Transverse colon (tissue), 4 donors: ENCODE measurements around the gene PPCS. TPM values are rescaled to one million over a fixed set of nuclear protein-coding genes. Genes with fewer than 3 reads are reported as not detected.

ENCODE experiments used
- DNase-seq: peaks from one replicate; pipeline ENCODE4 v3.0.0-alpha.2; 2019
- H3K27ac ChIP-seq, 4 donors: fragments of 200-600 bp; sonication (generic); 2 replicates each; pipeline ENCODE4 v1.5.1; 2016 to 2018; ENCODE audit warnings: inconsistent platforms in 4 of 4
- H3K27me3 ChIP-seq: fragments of 200-600 bp; sonication (generic); 2 replicates; pipeline ENCODE4 v1.5.1; 2017; ENCODE audit warnings: inconsistent platforms
- H3K36me3 ChIP-seq, 4 donors: fragments of 200-600 bp; sonication (generic); 2 replicates each; pipeline ENCODE4 v1.5.1; 2017 to 2019; ENCODE audit warnings: inconsistent platforms in 4 of 4
- H3K4me1 ChIP-seq, 4 donors: fragments of 200-600 bp; sonication (generic); 2 replicates each; pipeline ENCODE4 v1.5.1; 2017 to 2020; ENCODE audit warnings: inconsistent platforms in 4 of 4
- H3K4me3 ChIP-seq, 4 donors: fragments of 200-600 bp; sonication (generic); 1 replicate in 1 of 4; 2 replicates in 3 of 4; pipeline versions ENCODE4 v1.5.1 to v1.6.1; 2017 to 2019; ENCODE audit warnings: inconsistent platforms in 4 of 4
- H3K9me3 ChIP-seq, 2 donors: fragments of 200-600 bp; sonication (generic); 2 replicates each; pipeline ENCODE4 v1.5.1; 2017 to 2019; ENCODE audit warnings: inconsistent platforms in 2 of 2
- EP300 ChIP-seq: sonication (generic); formaldehyde crosslinking; IDR thresholded peaks from one replicate; pipeline ENCODE4 v1.6.1; 2017; ENCODE audit warnings: antibody characterized with exemption, low read depth
- POLR2A ChIP-seq: fragments of 450-650 bp; IDR thresholded peaks from one replicate; pipeline ENCODE4 v1.6.1; 2016; ENCODE audit warnings: antibody characterized with exemption, mild to moderate bottlenecking, moderate library complexity
- POLR2AphosphoS5 ChIP-seq, 3 donors: sonication (generic); formaldehyde crosslinking; IDR thresholded peaks; one replicate each; pipeline ENCODE4 v1.6.1; 2016; ENCODE audit warnings: antibody characterized with exemption in 3 of 3
- WGBS, 2 donors: methylation state at CpG; one replicate each; pipeline ENCODE4 v1.1.5; 2018; ENCODE audit warnings: low coverage in 1 of 2; 5-methylcytosine and 5-hydroxymethylcytosine counted together
- in situ Hi-C, 4 donors: fragments of 200-750 bp; cut with MboI; loops; one replicate each; pipeline versions ENCODE4 v1.15.0 to v1.15.1; 2017; ENCODE audit warnings: low sequenced_read_pairs in 3 of 4, low pct_ligation_motif_present in 1 of 4, low pct_unique_long_range_greater_than_20kb in 1 of 4
- intact Hi-C: fragments of 100-400 bp; cut with DNase I; formaldehyde crosslinking; loops from one replicate; pipeline ENCODE4 v1.15.1; 2023; ENCODE audit warnings: low total_unique reads
- total RNA-seq, 4 donors: library from RNA; depleted of rRNA; stranded (reverse); fragments of >200 nt; gene quantifications; one replicate each; pipeline ENCODE4 v1.1.0, GENCODE V29; 2016
- TF ChIP-seq, protein P1 (sequence below), 5 experiments: fragments of 200-600 bp in 3 of 5; fragments of 450-650 bp in 2 of 5; sonication (generic) in 3 of 5; IDR thresholded peaks; 1 replicate in 2 of 5; 2 replicates in 3 of 5; pipeline ENCODE4 v1.5.1; 2016 to 2017; ENCODE audit warnings: antibody characterized with exemption in 5 of 5, inconsistent platforms in 3 of 5, mild to moderate bottlenecking in 2 of 5, moderate library complexity in 1 of 5

Gene PPCS
- total RNA-seq, 4 donors from 2014 or later = 14.3 to 105 (median 57.6) TPM

DNA sequence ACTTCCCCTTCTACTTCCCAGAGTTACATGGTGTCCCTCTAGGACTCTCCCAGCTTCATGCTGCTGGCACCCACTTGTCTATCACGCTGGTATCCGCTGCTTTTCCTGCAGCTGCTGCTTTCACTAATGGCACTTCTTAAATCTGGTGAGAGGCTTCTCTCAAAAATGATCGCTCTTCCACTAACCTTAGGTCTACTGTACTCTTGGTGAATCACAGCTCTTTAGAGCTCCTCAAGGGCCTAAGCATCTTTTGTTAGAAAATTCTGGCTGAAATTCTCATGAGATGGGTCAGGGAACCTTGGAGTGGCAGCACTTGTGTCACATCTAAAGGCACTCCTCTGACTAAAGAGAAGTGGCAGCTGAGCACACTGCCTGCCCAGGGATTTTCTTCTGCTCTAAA, 32.7 kb upstream of the PPCS start:
- H3K4me3 ChIP-seq = no peak overlapping the region
- WGBS, 2 donors = 84 to 94% methylated on average over 3 of the region's 3 CpGs
- TF ChIP-seq POLR2AphosphoS5 (IDR thresholded peaks at IDR 0.05) (no peak), EP300 (no peak), POLR2A (no peak)
- TF ChIP-seq, protein P1, sequence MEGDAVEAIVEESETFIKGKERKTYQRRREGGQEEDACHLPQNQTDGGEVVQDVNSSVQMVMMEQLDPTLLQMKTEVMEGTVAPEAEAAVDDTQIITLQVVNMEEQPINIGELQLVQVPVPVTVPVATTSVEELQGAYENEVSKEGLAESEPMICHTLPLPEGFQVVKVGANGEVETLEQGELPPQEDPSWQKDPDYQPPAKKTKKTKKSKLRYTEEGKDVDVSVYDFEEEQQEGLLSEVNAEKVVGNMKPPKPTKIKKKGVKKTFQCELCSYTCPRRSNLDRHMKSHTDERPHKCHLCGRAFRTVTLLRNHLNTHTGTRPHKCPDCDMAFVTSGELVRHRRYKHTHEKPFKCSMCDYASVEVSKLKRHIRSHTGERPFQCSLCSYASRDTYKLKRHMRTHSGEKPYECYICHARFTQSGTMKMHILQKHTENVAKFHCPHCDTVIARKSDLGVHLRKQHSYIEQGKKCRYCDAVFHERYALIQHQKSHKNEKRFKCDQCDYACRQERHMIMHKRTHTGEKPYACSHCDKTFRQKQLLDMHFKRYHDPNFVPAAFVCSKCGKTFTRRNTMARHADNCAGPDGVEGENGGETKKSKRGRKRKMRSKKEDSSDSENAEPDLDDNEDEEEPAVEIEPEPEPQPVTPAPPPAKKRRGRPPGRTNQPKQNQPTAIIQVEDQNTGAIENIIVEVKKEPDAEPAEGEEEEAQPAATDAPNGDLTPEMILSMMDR (IDR thresholded peaks at IDR 0.05) = no peak
- H3K4me1 ChIP-seq = peaks cover 0 to 20% (median 11%) of the 10 kb centered on the region in 4 donors
- no peaks in the 10 kb centered on the region for H3K27me3 ChIP-seq
- DNase-seq = no peak
- in situ Hi-C loops (no loop called here), intact Hi-C loops (no loop called here)
- H3K9me3 ChIP-seq = no peaks in the 10 kb centered on the region
- H3K27ac ChIP-seq = no peak overlapping the region
- H3K36me3 ChIP-seq = no peaks in the 10 kb centered on the region

- intact Hi-C loops = no loop called here
- H3K4me3 ChIP-seq = no peak overlapping the region
- WGBS, 2 donors = 86 to 92% methylated on average over 4 of the region's 4 CpGs
- no peak overlapping the region for H3K27ac ChIP-seq
- H3K36me3 ChIP-seq = no peaks in the 10 kb centered on the region
- H3K4me1 ChIP-seq = peaks cover 0 to 18% (median 10%) of the 10 kb centered on the region in 4 donors
- in situ Hi-C loops = no loop called here
- no peak for TF ChIP-seq EP300
- TF ChIP-seq, protein P1 (IDR thresholded peaks at IDR 0.05) = no peak
- no peak for TF ChIP-seq POLR2A
- TF ChIP-seq POLR2AphosphoS5 (IDR thresholded peaks at IDR 0.05) = no peak
- no peaks in the 10 kb centered on the region for H3K27me3 ChIP-seq
- no peak for DNase-seq
- H3K9me3 ChIP-seq = no peaks in the 10 kb centered on the region
Observed at GRCh38 chr1:42424201-42424600, 32.1 kb upstream of the PPCS start.

GRCh38 chr1:42427240-42427639, 29.1 kb upstream of the PPCS start:
- TF ChIP-seq, protein P1 (IDR thresholded peaks at IDR 0.05) = no peak
- TF ChIP-seq EP300 = no peak
- no peak for TF ChIP-seq POLR2AphosphoS5 (IDR thresholded peaks at IDR 0.05)
- TF ChIP-seq POLR2A = no peak
- Histone ChIP-seq H3K9me3 (no peaks in the 10 kb centered on the region), H3K27me3 (no peaks in the 10 kb centered on the region), H3K36me3 (no peaks in the 10 kb centered on the region), H3K4me1 (peaks cover 1 to 22% (median 9%) of the 10 kb centered on the region in 4 donors), H3K4me3 (no peak overlapping the region), H3K27ac (no peak overlapping the region)
- intact Hi-C loops = no loop called here
- in situ Hi-C loops = no loop called here
- WGBS, 2 donors = 73 to 100% methylated on average over 4 of the region's 4 CpGs
- no peak for DNase-seq

- Histone ChIP-seq H3K36me3 (no peaks in the 10 kb centered on the region), H3K9me3 (no peaks in the 10 kb centered on the region), H3K4me3 (no peak overlapping the region), H3K4me1 (peaks cover 3 to 22% (median 9%) of the 10 kb centered on the region in 4 donors), H3K27me3 (no peaks in the 10 kb centered on the region), H3K27ac (no peak overlapping the region)
- in situ Hi-C loops (no loop called here), intact Hi-C loops (no loop called here)
- 65% methylated on average over 1 of the region's 1 CpG; no CpG with 5 or more reads in 1 of the 2 donors for WGBS, 2 donors
- no peak for TF ChIP-seq POLR2A
- no peak for TF ChIP-seq POLR2AphosphoS5 (IDR thresholded peaks at IDR 0.05)
- TF ChIP-seq EP300 = no peak
- TF ChIP-seq, protein P1 (IDR thresholded peaks at IDR 0.05) = no peak
- DNase-seq = no peak
Observed at GRCh38 chr1:42429603-42430002, 26.7 kb upstream of the PPCS start.
